DMS79 treated with DMSO at 0.1 percent for 48 hours (cell line): ENCODE results near the gene EPC1.
A peak's percentile ranks its signal among the peaks of the same experiment; 100 is the strongest.
"Not testable (repeated sequence)": the region's sequence is repeated elsewhere in the genome, so short reads cannot be mapped to it uniquely, and the experiment has no call there.

Experiments
- DNase-seq: peaks from one replicate; lab custom pipeline; 2025; lab: John Stamatoyannopoulos, UW

EPC1 gene

DNA sequence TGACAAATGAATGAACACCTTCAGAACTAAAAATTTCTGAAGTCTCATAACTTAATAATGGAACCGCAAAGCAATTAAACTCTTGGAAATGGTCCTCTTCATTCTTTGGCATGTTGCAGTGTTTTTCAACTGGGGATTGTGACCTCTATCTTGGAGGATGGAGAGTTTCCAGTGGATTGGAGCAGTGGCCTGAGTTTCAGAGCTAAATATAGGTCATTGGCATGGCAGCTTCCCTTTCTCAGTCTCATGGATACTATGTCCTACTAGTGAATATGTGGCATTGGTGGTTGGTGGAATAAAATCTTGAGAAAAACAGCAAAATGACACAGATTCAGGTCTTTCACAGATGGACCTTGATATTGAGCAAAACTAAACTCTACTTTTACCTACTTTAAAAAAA is 24.1 kb upstream of the EPC1 start:
- no peak for DNase-seq

DNA sequence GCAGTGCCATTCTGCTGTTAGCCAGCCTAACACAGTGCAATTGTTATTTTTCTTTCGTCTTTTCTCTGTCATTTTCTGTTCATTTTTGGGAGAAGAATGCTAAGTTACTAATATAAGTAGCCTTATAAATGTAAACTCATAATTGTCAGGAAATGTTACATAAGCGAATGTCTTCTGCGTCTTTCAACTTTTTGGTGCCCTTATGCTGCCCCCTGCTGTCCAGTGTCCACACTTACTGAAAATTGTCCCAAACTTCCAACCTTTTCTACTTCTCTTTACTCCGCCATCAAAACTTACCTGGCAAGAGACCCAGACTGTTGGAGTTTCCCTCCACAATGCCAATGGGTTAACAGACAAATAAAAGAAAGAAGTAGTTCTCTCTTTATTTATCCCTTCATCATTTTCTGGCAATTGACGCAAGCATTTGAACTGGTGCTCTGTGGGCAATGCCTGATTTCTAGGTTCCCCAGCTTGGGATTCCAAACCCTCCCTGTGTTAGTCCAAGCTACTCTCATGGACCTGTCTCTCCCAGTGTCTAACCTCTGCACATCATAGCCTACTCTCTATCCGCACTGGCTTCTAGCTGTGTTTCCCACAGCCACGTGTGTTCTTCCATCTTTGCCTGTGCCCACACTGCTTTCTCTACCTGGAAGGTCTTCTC is 21.0 kb upstream of the EPC1 start:
- no peak for DNase-seq

DNA sequence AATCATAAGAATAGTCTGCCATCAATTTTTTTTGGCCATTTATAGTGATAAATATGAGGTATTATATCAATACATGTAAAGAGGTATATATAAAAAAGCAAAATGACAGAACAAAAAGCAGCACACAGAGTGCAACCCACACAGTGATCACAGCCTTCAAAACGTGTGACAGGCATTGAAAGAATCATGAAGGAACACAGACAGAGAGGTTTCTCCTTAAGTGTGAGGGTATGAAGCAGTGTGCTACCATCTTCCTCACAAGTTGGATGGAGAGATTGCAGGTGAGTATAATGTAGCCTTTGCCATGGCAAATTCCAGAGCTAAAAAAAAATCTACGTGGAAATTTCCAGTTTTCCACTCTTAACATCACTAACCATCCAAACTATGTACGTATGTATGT is 19.6 kb upstream of the EPC1 start:
- no peak for DNase-seq

DNA sequence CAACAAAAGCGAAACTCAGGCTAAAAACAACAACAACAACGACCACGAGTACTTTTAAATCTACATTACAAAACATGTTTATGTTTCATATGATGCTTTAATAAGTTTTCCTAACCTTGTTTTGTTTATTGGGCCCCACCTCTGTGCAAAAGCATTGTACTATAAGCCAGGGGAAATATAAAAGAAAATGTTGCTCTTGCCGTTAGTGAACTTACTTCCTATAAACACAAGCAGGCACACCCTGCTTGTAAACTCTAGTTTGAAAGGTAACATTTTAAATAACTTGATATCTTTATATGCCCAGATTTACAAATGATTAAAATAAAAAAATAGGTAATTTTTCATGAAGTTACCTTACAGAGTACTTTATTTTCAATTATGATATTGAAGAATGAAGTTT is 19.2 kb upstream of the EPC1 start:
- DNase-seq = no peak

DNA sequence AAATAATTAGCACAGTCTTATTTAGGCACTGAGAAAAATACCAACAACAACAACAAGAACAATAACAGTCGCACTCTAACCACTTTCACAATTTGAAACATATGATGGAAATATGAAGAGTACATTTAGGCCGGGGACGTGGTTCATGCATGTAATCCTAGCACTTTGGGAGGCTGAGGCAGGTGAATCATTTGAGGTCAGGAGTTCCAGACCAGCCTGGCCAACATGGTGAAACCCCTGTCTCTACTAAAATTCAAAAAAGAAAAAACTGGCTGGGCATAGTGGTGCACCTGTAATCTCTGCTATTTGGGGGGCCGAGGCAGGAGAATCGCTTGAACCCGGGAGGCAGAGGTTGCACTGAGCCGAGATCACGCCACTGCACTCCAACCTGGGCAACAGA is 18.4 kb upstream of the EPC1 start:
- DNase-seq = not testable (repeated sequence)

DNA sequence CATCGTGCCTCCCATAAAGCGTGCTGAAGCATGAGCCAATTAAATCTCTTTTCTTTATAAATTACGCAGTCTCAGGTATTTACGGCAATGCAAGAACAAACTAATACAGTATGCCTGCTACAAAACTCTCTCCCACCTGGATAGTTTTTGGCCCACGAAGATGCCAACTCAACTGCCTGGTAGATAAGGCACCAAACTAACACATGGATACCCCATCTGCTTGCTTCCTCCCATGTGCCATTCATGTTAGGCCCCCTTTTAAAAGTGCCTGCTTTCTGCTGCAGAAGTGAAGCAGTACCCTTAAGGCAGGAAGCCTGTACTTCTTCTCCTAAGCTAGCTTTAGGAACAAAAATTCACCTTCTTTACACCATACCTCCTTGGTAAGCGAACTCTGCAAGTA is 15.6 kb upstream of the EPC1 start:
- DNase-seq = no peak

DNA sequence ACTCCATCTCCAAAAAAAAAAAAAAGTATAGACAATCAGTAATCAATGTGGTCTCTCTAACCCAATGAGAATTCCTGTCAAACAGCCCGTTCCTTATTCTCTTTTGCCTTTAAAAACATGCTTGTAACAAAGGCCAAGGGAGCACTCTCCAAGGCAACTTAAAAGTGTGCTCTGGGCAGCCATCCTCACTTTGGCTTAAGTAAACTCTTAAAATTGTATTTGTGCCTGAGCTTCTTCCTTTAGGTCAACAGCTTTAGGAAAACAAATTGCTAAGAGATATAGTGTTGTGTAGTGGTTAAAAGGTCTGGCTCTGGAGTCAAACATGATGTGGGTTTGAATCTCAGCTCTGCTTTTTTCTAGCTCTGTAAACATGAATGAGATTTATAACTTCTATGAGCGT is 13.9 kb upstream of the EPC1 start:
- DNase-seq = no peak

DNA sequence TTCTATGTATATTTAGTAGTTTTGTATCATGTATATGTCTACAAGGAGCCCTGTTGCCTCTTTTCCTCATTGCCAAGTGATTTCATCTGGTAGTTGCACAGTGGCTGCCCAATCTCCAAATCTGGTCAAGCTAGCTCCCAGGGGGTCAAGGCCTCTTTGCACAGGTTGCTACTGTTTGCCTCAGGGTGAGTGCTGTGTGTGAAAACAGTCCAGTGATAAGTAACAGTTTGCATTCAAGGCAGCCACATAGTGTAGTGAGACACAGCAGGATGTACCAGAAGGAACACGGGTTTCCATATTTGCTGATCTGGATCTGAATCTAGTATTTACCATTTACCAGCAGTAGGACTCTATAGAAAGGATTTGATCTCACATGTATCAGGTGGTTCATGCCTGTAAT is 13.3 kb upstream of the EPC1 start:
- no peak for DNase-seq

DNA sequence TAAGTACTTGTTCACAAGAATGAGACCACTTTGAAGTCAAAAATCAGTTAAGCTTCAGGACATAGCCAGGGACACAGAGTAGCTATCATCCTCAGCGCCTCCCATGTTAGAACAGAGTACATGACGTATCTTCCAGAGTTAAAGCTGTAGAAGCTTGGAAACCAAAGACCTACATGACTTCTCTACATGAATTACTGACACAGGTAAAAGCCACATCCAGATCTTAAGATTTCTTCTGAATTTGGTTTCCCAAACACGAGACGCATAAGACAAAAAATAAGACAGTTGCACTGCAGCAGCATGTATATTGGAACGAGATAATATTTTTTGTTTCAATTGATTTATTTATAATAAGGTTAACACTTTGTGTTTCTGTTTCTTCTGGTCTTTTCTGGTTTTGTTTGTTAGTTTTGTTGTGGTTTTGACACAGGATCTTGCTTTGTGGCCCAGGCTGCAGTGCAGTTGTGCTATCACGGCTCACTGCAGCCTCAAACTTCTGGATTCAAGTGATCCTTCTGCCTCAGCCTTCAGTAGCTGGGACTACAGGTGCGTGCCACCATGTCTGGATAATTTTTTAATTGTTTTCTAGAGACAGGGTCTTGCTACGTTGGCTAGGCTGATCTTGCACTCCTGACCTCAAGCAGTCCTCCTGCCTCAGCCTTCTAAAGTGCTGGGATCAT is 10.2 kb upstream of the EPC1 start:
- no peak for DNase-seq

DNA sequence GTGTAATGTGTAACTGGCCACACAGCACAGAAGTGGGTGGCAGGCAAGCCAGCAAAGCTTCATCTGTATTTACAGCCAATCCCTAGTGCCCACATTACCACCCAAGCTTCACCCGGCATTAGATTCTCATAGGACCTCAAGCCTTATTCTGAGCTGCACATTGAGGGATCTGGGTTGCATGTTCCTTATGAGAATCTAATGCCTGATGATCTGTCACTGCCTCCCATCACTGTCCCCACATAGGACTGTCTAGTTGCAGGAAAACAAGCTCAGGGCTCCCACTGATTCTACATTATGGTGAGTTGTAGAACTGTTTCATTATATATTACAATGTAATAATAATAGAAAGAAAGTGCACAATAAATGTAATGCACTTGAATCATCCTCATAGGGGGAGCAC is 7.7 kb upstream of the EPC1 start:
- not testable (repeated sequence) for DNase-seq

DNA sequence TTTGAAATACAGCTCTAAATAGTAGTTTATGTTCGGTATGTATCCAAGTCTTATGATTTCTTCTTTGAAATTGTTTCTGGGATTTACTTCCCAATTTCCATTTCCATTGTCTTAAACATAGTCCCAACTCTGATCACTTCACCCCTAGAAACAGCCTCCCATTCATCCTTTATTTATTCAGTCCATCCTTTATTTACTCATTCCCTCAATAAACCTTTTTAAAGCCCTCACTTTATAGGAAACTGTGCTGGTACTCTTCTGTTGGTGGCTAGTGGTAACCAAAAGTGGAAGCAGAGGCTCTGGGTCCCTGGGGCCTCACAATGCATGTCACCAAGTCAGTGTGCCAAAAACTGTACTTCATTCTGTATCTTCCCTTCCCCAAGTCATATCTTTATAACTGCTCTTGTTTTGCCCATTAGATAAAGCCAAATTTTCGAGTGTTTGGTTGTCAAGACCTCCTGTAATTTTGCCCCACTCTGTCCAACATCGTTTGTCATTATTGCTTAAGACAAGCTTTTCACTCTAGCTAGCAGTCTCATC is 3.9 kb upstream of the EPC1 start:
- DNase-seq = no peak

DNA sequence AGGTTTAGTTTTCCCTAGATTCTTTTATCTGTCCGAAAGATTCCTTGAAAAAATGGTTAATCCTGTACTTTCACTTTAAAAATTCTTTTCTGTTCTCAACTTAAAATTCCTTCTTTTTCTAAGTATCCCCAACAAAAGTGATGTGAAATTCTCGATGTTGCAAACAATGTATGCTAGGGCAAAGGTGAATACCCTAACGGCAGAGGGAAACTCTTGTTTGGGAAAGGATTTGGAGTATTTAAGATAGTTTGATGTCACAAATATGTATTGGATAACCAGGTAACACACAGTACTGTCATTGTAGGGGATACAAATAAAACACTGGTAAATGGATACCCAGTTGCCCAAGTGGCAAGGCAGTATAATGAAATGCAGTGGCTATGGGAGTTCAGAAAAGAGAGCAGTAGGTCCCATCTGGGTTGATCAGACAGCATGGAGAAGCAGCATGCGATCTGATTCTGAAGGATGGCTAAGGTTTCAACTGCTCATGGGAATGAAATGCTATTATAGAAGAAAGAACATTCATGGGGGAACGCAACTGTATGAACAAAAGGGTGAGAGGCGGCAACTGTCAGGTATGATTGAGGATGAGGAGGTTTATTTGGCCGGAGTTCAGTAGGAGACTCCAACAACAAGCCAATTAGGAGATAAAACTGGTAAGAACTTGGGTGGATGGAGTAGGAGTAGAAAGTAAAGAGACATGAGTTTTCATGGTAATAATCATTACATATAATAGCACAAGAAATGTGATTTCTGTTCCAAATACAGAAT is 3.2 kb upstream of the EPC1 start:
- no peak for DNase-seq

DNA sequence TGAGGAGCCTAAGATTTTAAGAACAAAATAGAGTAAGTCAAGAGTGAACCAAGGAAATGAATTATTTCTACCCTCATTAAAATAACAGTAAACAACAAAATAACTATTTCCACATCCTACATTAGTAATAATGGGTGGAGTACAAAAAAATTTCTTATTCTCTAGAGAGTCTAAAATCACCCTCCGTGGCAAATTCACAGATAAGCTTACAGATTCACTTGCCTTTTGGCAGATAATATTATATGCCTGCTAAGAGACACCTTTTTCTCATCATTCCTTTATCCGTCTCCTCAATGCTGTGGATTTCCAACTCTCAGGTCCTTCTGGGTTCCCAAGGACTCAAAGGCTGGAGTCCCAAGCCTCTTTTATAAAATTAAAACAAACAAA is 2.2 kb upstream of the EPC1 start:
- no peak for DNase-seq

DNA sequence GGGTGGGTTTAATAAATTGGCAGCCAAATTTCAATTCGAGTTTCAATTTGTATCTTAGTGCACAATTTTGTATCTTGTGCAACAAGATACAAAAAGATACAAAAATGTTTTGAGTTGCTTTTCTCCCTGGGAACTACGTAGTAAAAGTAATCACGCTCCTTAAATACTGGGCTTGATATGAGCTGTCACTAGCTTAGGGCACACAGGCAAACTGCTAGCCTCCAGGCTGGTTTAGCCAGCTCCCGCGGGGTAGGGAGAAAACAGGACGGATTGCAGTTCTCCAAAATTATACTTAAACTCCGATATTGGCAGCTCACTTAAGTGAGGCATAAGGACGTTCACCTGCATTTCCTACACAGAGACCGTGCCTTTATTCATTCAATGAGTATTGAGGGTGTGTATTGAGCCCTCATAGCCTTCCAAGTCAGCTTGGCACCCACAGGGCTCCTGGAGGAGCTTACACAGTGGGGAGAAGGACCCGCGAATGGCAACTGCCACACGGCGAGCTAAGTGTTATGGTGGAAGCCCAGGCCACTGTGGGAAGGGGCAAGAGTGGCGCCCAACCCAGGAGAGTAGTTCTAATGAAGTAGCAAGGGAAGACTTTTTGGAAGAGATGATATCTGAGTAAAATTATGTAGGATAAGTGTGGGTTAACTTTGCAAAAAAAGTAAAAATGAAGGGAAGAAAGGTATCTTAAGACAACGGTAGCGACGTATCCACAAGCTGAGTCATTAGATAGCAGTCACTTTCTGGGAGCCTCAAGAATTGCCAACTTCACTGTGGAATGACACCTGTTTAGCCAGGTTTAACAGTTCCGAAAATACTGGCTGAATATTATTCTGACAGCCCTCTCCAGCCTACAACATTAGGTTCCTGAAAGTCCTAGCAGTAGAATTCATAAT is 1.6 kb upstream of the EPC1 start:
- DNase-seq = no peak

DNA sequence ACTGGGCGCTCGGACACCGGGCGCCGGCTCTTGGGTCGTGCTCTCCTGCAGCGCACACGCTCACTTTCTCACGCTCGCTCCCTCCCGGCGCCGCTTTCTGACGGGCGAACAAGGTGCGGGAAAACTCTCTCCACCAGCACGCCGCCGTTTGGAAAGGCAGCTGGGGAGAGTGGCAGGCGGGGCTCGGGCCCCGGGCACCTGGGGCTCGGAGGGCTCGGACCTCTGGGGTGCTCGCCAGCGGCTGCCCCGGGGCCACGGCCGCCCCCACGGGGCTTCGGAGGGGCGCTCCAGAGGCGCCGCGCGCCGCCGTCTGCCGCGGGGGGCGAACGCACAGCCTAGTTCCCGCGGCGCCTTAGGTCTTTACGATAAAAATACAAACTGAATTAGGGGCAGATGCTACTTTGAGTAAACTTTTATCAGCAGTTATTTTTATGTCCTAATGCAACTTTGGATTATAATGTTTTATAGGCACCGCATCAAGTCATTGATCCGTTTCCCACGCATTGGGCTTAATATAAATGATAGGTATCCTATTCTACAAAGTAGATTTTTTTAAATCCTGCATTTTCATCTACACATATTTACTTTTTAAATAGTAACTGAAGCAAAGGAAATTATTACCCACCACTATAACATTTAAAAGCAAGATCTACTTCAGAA is 535 bp upstream of the EPC1 start:
- peak; percentile 60 for DNase-seq

DNA sequence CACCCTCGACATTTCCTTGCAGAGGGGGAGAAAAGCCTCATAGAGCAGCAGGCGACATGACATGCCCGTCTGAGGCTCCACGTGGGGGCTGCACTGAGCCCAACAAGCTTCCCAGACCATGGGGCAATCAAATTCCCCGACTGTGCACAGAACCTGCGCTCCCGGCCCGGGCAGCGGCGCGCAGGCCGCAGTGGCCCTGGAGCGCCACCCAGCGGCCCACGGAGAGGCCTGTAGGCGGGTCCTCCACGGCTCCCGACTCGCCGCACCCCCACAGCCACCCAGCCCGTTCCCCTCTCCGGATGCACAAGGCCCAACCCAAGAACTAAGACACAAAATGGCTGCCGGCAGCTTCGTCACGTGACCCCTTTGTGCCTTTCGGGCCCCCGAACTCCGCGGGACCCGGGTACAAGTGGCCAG is 816 bp downstream of the EPC1 start:
- peak; percentile 75 for DNase-seq

DNA sequence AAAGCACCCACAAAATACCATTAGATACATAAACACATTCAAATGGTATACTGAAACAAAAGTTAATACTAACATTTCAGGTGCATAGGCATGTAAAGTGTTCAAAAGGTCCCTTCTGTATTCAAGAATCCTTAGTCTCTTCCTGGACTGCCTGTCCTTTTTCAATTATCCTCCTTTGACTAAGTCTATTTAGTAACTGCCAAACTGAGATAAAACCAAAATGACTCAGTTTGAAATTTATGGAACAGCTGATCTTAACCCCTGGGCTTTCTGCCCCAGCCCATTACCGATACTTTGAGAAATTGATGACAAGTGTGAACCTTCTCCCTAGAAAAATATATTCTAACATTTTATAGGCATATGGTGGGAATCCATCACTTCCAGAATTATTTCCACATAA is 5.4 kb downstream of the EPC1 start:
- no peak for DNase-seq

DNA sequence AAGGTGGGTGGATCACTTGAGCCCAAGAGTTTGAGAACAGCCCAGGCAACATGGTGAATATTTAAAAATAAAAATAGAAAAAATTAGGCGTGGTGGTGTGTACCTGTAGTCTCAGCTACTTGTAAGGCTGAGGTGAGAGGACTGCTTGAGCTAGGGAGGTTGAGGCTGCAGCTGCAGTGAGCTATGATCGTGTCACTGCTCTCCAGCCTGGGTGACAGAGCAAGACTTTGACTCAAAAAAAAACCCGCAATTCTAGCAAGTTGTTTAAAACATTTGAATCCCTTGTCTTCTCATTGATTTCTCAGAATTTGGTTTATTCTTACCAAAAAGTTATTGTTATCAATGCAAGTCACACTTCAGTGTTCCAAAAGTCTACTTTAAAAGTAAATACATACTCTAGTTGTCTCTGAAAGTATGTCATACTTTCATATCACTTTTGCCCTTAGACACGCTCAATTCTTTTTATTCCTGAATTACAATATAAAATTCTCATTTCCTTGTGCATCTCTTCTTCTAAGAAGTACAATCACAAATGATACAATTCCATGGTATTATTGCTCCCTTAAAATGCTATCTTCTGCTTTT is 6.3 kb downstream of the EPC1 start:
- no peak for DNase-seq

DNA sequence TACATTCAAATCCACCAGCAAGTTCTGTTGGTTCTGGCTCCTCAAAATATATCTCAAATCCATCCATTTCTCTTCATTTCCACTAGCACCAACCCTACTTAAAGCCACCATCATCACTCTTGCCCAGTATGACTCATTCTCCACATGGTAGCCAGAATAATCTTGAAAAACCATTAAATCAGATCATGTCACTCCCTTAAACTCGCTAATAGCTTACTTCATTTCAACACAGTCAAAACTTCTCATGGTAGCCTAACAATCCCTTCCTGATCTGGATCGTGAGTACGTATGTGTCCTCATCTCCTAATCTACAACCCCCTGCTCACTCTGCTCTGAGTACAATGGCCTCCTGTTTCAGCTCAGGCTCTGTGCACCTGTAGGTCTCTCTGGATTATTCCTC is 8.7 kb downstream of the EPC1 start:
- DNase-seq = no peak

DNA sequence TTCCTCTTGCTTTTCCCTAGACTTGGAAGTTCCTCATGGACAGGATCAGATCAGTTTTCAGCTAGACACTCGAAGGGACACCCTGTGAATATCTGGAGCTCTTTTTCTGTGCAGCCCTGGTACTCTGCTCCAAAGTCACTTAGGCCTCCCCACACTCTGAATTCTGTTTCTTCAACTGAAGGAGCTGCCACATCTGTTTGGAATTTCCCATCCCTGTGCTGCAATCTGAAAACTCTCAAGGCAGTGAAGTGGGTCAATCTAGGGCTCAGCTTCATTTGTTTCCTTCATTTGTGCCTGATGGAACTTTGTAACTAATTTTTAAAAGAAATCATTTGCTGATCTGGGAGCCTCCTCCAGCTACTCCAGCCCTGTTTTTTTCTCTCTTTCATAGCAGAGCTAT is 9.6 kb downstream of the EPC1 start:
- no peak for DNase-seq

DNA sequence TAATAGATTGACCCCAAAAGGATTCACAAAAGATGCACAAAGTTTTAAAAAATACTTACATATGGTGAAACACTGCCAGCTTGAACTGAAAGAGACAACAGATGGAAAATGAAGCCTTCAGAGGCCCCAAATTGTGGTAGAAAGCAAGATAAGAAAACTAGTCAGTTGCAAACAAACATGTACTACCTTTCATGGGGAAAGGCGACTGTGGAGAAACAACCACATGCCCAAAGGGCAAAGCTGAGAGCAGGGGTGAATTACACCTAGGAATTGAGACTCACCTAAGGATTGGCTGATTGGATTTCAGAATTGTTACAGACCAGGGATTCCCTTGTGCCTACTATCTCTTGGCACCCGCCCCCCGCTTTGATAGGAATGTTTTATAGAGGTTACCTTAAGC is 13.1 kb downstream of the EPC1 start:
- no peak for DNase-seq
